ENCODE data around the gene HOPX.
"Not testable (repeated sequence)": the region's sequence is repeated elsewhere in the genome, so short reads cannot be mapped to it uniquely, and the experiment has no call there.

GRCh38 chr4:56610170-56610569 lies 70.9 kb downstream of the HOPX start:
- TF ChIP-seq CTCF, POLR2A (IDR thresholded peaks at IDR 0.05): not testable (repeated sequence)
